NCI-H748 treated with DMSO at 0.1 percent for 48 hours (cell line): ENCODE measurements around the gene ADIG.

ENCODE experiments used
- DNase-seq: peaks from one replicate; lab custom pipeline; 2025; lab: John Stamatoyannopoulos, UW

Gene ADIG

GRCh38 chr20:38602185-38602581 is 21.2 kb downstream of the ADIG start:
- DNase-seq, result no peak

- no peak for DNase-seq
Measured at GRCh38 chr20:38603286-38603685, 22.3 kb downstream of the ADIG start.

DNA sequence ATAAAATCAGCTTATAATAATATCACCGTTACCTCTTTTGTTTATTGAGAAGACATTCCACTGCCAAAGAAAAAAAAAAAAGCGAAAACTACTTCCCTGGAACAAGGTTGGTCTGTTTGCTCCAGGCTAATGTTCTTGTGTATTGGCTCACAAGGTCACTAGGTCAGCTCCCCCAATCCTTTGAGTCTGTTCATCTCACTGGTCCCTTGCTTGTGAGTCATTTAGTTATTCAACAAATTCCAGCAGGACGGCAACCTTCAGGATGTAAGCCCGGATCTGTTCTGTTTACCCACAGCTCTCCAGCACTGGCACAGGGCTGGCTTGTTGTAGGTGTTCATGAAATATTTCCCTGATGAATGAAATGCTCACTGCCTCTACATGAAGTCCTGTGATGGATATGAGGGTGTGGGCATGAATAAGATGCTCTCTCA is 23.9 kb downstream of the ADIG start:
- no peak for DNase-seq

DNA sequence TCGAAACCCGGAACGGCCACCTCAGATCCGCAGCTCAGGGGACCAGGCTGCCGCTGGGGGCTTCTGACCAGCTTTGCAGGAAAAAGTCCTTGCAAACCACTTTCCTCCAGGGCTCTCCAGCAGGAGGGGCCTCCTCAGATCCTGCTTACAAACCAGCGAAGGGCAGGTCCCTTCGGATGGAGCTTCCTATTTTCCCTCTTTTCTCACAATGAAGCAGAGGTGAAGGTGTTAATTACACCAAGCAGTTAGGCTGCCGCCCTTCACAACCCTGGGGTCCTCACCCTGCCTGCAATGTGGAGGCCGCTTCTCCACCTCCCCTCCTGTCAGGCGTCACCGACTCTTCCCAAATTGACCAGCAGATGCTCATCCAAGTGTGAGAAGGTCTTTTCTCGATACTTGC is 26.4 kb downstream of the ADIG start:
- no peak for DNase-seq

GRCh38 chr20:38608188-38608587 is 27.2 kb downstream of the ADIG start:
- no peak for DNase-seq

- DNase-seq, result no peak
Measured at GRCh38 chr20:38609815-38610214, 28.8 kb downstream of the ADIG start.

DNA sequence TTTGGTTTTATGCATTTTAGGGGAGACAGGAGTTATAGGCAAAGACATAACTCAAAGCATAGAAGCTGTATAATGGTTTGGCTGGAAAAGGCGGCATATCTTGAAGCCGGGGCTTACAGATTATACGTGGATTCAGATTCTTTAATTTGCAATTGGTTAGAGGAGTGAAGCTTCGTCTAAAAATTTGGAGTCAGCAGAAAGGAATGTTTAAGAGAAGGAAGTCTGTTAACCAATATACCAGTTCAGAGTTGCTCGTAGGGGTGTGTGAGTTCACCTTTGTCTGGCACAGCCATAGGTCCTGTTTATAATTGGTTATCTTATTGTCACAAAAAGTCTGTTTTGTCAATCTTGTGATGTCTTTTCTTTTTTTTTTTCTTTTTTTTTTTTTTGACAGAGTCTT is 29.5 kb downstream of the ADIG start:
- no peak for DNase-seq

GRCh38 chr20:38612751-38613515 is 31.9 kb downstream of the ADIG start:
- DNase-seq, result no peak

GRCh38 chr20:38615283-38615682 is 34.3 kb downstream of the ADIG start:
- DNase-seq, result no peak

- no peak for DNase-seq
Measured at GRCh38 chr20:38616457-38616856, 35.5 kb downstream of the ADIG start.

DNA sequence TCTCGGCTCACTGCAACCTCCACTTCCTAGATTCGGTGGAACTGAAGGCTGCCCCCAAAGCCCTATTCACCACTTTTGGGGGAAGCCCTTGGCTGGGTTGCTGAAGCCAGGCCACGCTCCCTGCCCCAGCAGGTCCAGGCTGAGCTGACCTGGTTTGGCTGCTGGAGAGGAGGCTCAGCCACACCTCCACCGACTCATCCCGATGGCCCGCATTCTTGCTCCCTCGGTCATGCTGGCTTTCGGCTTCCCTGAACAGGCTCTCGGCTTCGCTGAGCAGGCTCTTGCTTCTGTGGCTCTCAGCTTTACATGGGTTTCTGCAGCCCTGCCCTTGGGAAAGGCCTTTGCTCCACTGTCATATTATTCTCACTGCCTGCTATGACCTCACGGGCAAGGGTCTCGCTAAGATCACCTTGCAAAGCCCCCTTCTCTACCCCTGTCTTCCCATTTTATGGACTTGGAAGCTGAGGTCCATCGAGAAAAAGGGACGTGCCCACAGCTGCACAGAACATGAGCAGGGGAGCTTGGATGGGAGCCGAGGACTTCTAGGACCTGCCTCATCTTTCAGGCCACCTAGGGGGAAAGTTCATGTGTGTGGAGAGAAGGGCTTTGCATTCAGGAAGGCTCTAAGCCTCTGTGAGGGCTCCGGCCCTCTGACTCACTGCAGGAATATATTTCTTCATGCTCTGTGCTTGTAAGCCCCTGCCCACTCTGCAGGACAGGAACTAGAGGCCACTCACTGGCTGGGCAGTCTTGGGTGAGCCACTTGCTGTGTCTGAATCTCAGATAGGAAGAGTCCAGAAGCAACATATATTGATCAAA is 36.2 kb downstream of the ADIG start:
- no peak for DNase-seq

DNA sequence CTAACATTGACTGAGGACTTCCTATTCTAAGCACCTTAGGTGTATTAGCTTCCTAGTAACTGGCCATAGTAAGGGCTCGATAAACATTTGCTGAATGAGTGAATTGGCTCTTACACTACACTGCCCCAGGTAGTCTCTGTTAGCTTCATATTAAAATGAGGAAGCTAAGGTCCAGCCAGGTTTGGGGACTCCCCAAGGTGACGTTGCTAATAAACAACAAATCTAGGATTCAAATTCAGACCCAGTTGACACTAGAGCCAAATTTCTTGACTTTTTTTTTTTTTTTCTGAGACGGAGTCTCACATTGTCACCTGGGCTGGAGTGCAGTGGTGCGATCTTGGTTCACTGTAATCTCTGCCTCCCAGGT is 36.8 kb downstream of the ADIG start:
- DNase-seq, result no peak

DNA sequence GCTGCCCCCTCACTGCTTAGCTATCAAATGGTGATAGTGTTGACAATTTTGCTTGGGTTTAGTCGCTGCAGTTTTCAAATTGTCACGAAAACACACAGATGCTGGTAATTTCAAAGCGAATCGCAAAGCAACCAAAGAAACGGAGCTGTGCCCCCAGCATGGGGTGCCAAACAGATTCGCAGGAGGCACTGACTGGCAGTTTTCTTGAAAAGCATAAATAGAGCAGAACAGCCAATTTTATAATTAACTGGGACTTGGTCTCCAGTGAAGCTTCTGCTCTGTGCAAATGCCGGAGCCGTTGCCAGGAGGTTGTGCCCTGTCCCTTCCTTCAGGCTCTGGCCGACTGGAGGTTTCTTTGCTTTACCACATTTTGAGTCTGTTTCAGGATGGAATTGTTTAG is 39.4 kb downstream of the ADIG start:
- no peak for DNase-seq

- no peak for DNase-seq
Measured at GRCh38 chr20:38623061-38623460, 42.1 kb downstream of the ADIG start.

GRCh38 chr20:38624084-38624483 is 43.1 kb downstream of the ADIG start:
- DNase-seq, result no peak

- no peak for DNase-seq
Measured at GRCh38 chr20:38625896-38626295, 44.9 kb downstream of the ADIG start.

DNA sequence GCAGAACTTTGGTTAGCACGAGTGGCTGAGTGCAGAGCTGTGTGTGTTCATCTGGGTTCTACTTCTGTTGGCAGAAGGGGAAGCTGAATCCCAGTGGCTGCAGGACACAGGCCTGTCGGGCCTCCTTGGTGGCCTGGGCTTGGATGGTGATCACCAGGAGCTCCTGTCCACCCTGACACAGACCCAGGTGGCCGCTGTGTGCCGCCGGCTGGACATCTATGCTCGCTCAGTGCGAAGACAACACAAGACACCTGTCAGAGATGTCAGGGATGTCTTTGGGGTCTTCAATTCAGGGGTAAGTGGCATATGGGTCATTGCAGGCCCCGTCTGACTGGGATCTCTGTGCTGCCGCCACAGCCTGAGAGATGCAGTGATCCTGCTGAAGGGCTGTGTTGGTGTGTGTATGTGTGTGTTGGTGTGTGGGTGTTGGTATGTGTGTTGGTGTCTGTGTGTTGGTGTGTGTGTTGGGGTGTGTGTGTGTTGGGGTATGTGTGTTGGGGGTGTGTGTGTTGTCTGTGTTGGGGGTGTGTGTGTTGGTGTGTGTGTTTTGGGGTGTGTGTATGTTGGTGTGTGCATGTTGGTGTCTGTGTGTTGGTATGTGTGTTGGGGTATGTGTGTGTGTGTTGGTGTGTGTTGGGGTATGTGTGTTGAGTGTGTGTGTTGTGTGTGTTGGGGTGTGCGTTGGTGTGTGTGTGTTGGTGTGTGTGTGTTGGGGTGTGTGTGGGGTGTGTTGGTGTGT is 46.1 kb downstream of the ADIG start:
- no peak for DNase-seq

DNA sequence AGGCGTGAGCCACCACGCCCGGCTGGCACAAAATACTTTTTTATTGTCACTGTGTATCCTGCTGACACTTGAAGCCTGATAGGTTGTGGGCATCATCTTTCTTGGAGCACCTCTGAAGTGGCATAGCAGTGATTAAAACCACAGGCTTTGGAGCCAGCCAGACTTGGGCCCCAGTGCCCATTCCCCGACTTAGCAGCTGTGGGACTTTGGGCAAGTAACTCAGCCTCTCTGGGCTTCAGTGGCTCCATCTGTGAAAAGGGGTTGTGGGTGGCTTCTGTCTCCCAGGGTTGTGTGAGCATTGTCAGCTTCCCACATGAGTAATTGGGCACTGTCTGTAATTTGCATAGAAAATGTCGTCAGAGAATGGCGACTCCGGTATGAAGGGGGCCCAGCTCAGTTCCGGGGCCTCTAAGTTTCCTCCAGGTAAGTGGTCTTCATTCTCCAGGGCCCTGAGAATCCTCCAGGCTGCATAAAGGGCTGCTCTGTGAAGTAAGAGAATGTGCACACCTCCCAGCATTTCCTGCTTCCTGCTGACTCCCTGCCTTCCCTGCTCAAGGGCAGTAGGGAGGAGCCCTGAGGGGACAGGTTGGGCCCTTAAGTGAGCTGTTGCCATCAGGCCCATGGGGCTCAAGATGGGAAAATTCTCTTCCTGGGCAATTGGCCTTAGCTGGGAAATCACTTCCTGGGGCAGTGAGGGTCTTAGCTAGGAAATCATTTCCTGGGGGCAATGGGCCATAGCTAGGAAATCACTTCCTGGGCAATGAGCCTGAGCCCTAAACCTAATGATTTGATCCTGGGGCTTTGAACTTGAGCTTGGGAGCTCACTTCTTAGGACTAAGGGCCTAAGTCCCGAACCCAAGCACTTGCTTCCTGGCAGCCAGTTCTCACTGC is 47.8 kb downstream of the ADIG start:
- DNase-seq, result no peak

- DNase-seq, result no peak
Measured at GRCh38 chr20:38629979-38630378, 49.0 kb downstream of the ADIG start.

GRCh38 chr20:38630727-38631126 is 49.7 kb downstream of the ADIG start:
- no peak for DNase-seq

GRCh38 chr20:38631155-38632022 is 50.4 kb downstream of the ADIG start:
- no peak for DNase-seq
